Erythroblast (primary cell): ENCODE measurements around the gene ATXN10.

Source experiments
- GATA1 ChIP-seq: IDR thresholded peaks from 2 replicates; pipeline ENCODE4 v1.6.1; 2011; ENCODE audit warnings: low read depth, mild to moderate bottlenecking, control low read depth, low read length, moderate library complexity
- POLR2A ChIP-seq: IDR thresholded peaks from 2 replicates; pipeline ENCODE4 v1.6.1; 2011; ENCODE audit warnings: mild to moderate bottlenecking, low read length

GRCh38 chr22:45772743-45773142, 101.1 kb downstream of the ATXN10 start:
- TF ChIP-seq POLR2A (no peak), GATA1 (no peak)
